ENCODE data around the gene WWOX. TPM values are rescaled to one million over a fixed set of nuclear protein-coding genes. Genes with fewer than 3 reads are reported as not detected.

Gene WWOX
- total RNA-seq, 1 donor from 2014 or later, result 19.2 TPM

- no peak for DNase-seq
- no peak for ATAC-seq
- no peak overlapping the region for H3K27ac ChIP-seq
- no peaks in the 10 kb centered on the region for H3K9me3 ChIP-seq
- intact Hi-C loops (cut with DNase I), result no loop called here
- H3K4me3 ChIP-seq, result no peak overlapping the region
- no peaks in the 10 kb centered on the region for H3K36me3 ChIP-seq
- H3K4me1 ChIP-seq, result no peaks in the 10 kb centered on the region
- TF ChIP-seq, protein P1, sequence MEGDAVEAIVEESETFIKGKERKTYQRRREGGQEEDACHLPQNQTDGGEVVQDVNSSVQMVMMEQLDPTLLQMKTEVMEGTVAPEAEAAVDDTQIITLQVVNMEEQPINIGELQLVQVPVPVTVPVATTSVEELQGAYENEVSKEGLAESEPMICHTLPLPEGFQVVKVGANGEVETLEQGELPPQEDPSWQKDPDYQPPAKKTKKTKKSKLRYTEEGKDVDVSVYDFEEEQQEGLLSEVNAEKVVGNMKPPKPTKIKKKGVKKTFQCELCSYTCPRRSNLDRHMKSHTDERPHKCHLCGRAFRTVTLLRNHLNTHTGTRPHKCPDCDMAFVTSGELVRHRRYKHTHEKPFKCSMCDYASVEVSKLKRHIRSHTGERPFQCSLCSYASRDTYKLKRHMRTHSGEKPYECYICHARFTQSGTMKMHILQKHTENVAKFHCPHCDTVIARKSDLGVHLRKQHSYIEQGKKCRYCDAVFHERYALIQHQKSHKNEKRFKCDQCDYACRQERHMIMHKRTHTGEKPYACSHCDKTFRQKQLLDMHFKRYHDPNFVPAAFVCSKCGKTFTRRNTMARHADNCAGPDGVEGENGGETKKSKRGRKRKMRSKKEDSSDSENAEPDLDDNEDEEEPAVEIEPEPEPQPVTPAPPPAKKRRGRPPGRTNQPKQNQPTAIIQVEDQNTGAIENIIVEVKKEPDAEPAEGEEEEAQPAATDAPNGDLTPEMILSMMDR (IDR thresholded peaks at IDR 0.05), result no peak
- no peaks in the 10 kb centered on the region for H3K27me3 ChIP-seq (ENCODE audit: low read depth)
These were observed 306.4 kb downstream of the WWOX start for GRCh38 chr16:78405833-78406232.

- H3K4me1 ChIP-seq, result no peaks in the 10 kb centered on the region
- TF ChIP-seq, protein P1 (IDR thresholded peaks at IDR 0.05), result no peak
- no peak overlapping the region for H3K4me3 ChIP-seq
- H3K9me3 ChIP-seq, result no peaks in the 10 kb centered on the region
- ATAC-seq (no peak), DNase-seq (no peak)
- no peaks in the 10 kb centered on the region for H3K36me3 ChIP-seq
- H3K27me3 ChIP-seq (ENCODE audit: low read depth), result no peaks in the 10 kb centered on the region
- H3K27ac ChIP-seq, result no peak overlapping the region
- intact Hi-C loops (cut with DNase I), result no loop called here
These were observed 307.7 kb downstream of the WWOX start for GRCh38 chr16:78407191-78407590.

- Histone ChIP-seq H3K4me1 (no peaks in the 10 kb centered on the region), H3K4me3 (no peak overlapping the region), H3K9me3 (no peaks in the 10 kb centered on the region), H3K27ac (no peak overlapping the region), H3K36me3 (no peaks in the 10 kb centered on the region), H3K27me3 (ENCODE audit: low read depth) (no peaks in the 10 kb centered on the region)
- ATAC-seq (no peak), DNase-seq (no peak)
- intact Hi-C loops (cut with DNase I), result no loop called here
- TF ChIP-seq, protein P1 (IDR thresholded peaks at IDR 0.05), result no peak
These were observed 314.2 kb downstream of the WWOX start for GRCh38 chr16:78413651-78414050.

DNA sequence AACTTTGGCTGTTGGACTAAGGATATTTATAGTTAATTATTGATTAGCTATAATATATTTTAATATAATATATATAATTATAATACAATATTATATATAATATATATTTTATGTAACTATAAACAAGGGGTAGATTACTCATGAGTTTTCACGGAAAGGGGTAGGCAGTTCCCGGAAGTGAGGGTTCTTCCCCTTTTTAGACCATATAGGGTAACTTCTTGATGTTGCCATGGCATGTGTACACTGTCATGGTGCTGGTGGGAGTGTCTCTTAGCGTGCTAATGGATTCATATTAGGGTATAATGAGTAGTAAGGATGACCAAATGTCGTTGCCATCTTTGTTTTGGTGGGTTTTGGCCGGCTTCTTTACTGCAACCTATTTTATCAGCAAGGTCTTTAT lies 315.6 kb downstream of the WWOX start:
- Histone ChIP-seq H3K36me3 (no peaks in the 10 kb centered on the region), H3K27me3 (ENCODE audit: low read depth) (no peaks in the 10 kb centered on the region), H3K4me3 (no peak overlapping the region), H3K9me3 (no peaks in the 10 kb centered on the region), H3K4me1 (no peaks in the 10 kb centered on the region), H3K27ac (no peak overlapping the region)
- DNase-seq (no peak), ATAC-seq (no peak)
- TF ChIP-seq, protein P1 (IDR thresholded peaks at IDR 0.05), result no peak
- intact Hi-C loops (cut with DNase I), result no loop called here

- DNase-seq, result no peak
- Histone ChIP-seq H3K9me3 (no peaks in the 10 kb centered on the region), H3K4me3 (no peak overlapping the region), H3K4me1 (no peaks in the 10 kb centered on the region), H3K27ac (no peak overlapping the region), H3K36me3 (no peaks in the 10 kb centered on the region), H3K27me3 (ENCODE audit: low read depth) (no peaks in the 10 kb centered on the region)
- ATAC-seq, result no peak
- TF ChIP-seq, protein P1 (IDR thresholded peaks at IDR 0.05), result no peak
- intact Hi-C loops (cut with DNase I), result no loop called here
These were observed 316.2 kb downstream of the WWOX start for GRCh38 chr16:78415669-78416068.

- intact Hi-C loops (cut with DNase I), result no loop called here
- TF ChIP-seq, protein P1 (IDR thresholded peaks at IDR 0.05), result no peak
- no peak for ATAC-seq
- no peaks in the 10 kb centered on the region for H3K9me3 ChIP-seq
- H3K36me3 ChIP-seq, result no peaks in the 10 kb centered on the region
- no peaks in the 10 kb centered on the region for H3K4me1 ChIP-seq
- H3K27me3 ChIP-seq (ENCODE audit: low read depth), result no peaks in the 10 kb centered on the region
- no peak overlapping the region for H3K4me3 ChIP-seq
- no peak overlapping the region for H3K27ac ChIP-seq
- DNase-seq, result no peak
These were observed 316.9 kb downstream of the WWOX start for GRCh38 chr16:78416400-78416799.

Data from lower lobe of right lung (tissue), 2 donors.